MM.1S (cell line): ENCODE results near the gene ZWINT.

Source experiments
- EZH2 ChIP-seq: fragments of 300-600 bp; sonication (generic); optimal IDR thresholded peaks from 2 replicates; pipeline ENCODE3; 2017; ENCODE audit warnings: low read depth, mild to moderate bottlenecking, antibody characterized with exemption, low read length, mixed read lengths
- EZH2phosphoT487 ChIP-seq: fragments of 300-600 bp; sonication (generic); IDR thresholded peaks from 2 replicates; pipeline ENCODE4 v1.6.1; 2018; ENCODE audit warnings: antibody characterized with exemption, low read length
- TF ChIP-seq, protein P1 (sequence below): fragments of 300-600 bp; sonication (generic); IDR thresholded peaks from 2 replicates; pipeline ENCODE4 v1.5.1; 2016; ENCODE audit warnings: antibody characterized with exemption, low read length, mixed read lengths

DNA sequence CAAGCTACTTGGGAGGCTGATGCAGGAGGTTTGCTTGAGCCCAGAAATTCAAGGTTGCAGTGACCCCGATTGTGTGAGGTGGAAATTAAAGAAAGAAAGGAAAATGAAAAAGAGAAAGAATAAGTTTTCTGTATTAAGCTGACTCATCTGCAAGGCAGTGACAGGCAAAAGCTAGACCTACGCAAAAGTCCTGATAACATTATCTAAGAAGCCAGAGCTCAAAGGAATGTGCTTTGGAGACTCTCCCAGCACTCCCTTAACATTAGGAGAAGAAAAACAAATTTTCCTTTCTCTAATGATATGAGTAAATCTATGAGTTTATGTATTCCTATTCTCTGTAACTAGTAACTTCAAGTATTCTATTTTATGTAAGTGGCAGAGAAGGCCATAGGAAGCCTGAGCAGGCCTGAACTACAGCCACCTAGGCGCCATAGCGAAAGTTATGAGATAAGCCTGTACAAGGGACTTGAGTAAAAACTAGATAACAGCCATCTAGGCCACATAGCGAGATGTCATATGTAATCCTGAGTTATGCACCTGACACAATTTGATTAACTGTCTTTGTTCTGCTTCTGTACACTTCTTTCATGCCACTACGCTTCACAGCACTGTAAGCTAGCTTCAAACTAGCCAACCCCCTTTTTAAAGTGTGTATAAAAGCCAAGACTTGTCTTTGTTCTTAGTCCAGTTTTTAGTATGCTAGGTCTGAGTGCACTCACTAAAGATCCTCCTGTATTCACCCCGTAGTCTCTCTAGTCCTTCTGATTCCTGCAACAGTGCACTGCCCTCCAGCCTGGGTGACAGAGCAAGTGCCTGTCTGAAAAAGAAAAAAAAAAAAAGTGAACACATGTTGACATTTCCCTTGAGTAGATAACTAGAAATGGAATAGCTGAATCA lies 9.4 kb upstream of the ZWINT start:
- TF ChIP-seq, protein P1, sequence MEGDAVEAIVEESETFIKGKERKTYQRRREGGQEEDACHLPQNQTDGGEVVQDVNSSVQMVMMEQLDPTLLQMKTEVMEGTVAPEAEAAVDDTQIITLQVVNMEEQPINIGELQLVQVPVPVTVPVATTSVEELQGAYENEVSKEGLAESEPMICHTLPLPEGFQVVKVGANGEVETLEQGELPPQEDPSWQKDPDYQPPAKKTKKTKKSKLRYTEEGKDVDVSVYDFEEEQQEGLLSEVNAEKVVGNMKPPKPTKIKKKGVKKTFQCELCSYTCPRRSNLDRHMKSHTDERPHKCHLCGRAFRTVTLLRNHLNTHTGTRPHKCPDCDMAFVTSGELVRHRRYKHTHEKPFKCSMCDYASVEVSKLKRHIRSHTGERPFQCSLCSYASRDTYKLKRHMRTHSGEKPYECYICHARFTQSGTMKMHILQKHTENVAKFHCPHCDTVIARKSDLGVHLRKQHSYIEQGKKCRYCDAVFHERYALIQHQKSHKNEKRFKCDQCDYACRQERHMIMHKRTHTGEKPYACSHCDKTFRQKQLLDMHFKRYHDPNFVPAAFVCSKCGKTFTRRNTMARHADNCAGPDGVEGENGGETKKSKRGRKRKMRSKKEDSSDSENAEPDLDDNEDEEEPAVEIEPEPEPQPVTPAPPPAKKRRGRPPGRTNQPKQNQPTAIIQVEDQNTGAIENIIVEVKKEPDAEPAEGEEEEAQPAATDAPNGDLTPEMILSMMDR = no peak
- TF ChIP-seq EZH2 = no peak
- TF ChIP-seq EZH2phosphoT487 = no peak
